ENCODE results near the gene DGCR6L. TPM values are rescaled to one million over a fixed set of nuclear protein-coding genes. Genes with fewer than 3 reads are reported as not detected.
"Not testable (repeated sequence)": the region's sequence is repeated elsewhere in the genome, so short reads cannot be mapped to it uniquely, and the experiment has no call there.

DGCR6L gene
- total and polyA plus RNA-seq, 10 of the 15 experiments (the other 5 are each of a cell fraction or from before 2014, with no cell fraction given) = 1.6 to 62.8 (median 22.6) TPM

- H2AFZ ChIP-seq (ENCODE audit: control insufficient read depth, low read depth, low read length); H3K9ac ChIP-seq (ENCODE audit: control insufficient read depth, insufficient read depth, low read length); H3K9me3 ChIP-seq (replicated peaks; ENCODE audit: control insufficient read depth, insufficient read depth, low read length); H3K79me2 ChIP-seq (ENCODE audit: control insufficient read depth, insufficient read depth, low read length); in situ Hi-C loops (cut with MboI); RAD21 ChIA-PET (ENCODE audit: unreplicated experiment); H3K4me1 ChIP-seq (ENCODE audit: control insufficient read depth, insufficient read depth, low read length); DNase-seq (ENCODE audit: low read depth, low spot score); H4K20me1 ChIP-seq (ENCODE audit: control insufficient read depth, insufficient read depth); BruUV-seq (replicated peaks); CTCF ChIA-PET; H3K4me3 ChIP-seq; intact Hi-C loops (cut with micrococcal nuclease; ENCODE audit: unreplicated experiment); SMC1A ChIA-PET (ENCODE audit: uncharacterized antibody, unreplicated experiment); H3K27me3 ChIP-seq (replicated peaks in 1 of 2; ENCODE audit: control insufficient read depth in 2 of 2, insufficient read depth in 2 of 2, low read length in 1 of 2); H3K4me2 ChIP-seq (ENCODE audit: control insufficient read depth, insufficient read depth); POLR2A ChIA-PET; FAIRE-seq; ATAC-seq; H3K27ac ChIP-seq (ENCODE audit: control insufficient read depth, insufficient read depth); H3K36me3 ChIP-seq (ENCODE audit: control insufficient read depth in 2 of 2, insufficient read depth in 2 of 2, low read length in 1 of 2): not testable (repeated sequence)
- WGBS (ENCODE audit: insufficient coverage, insufficient replicate concordance, low lambda C conversion rate, missing lambda C conversion rate) = 17% methylated on average over 1 of the region's 1 CpG
These were observed 6.1 kb upstream of the DGCR6L start for GRCh38 chr22:20325996-20326395.

- H3K9me3 ChIP-seq (replicated peaks; ENCODE audit: control insufficient read depth, insufficient read depth, low read length) = no peaks in the 10 kb centered on the region
- ChIA-PET SMC1A (ENCODE audit: uncharacterized antibody, unreplicated experiment) (no interaction called here), RAD21 (ENCODE audit: unreplicated experiment) (no interaction called here), POLR2A (no interaction called here), CTCF (no interaction called here)
- BruUV-seq (replicated peaks) = no TSS peak
- H3K27ac ChIP-seq (ENCODE audit: control insufficient read depth, insufficient read depth) = no peak overlapping the region
- no peak for ATAC-seq
- no peak overlapping the region for H3K4me3 ChIP-seq
- no peaks in the 10 kb centered on the region for H3K36me3 ChIP-seq (ENCODE audit: control insufficient read depth in 2 of 2, insufficient read depth in 2 of 2, low read length in 1 of 2)
- in situ Hi-C loops (cut with MboI) = no loop called here
- intact Hi-C loops (cut with micrococcal nuclease; ENCODE audit: unreplicated experiment) = no loop called here
- H3K4me1 ChIP-seq (ENCODE audit: control insufficient read depth, insufficient read depth, low read length) = peaks cover 2% of the 10 kb centered on the region; the same call in 1 of the 2 replicates
- H3K4me2 ChIP-seq (ENCODE audit: control insufficient read depth, insufficient read depth) = no peak overlapping the region
- H3K79me2 ChIP-seq (ENCODE audit: control insufficient read depth, insufficient read depth, low read length) = no peaks in the 10 kb centered on the region
- H4K20me1 ChIP-seq (ENCODE audit: control insufficient read depth, insufficient read depth) = no peaks in the 10 kb centered on the region
- 84% methylated on average over 5 of the region's 5 CpGs for WGBS (ENCODE audit: insufficient coverage, insufficient replicate concordance, low lambda C conversion rate, missing lambda C conversion rate)
- no peaks in the 10 kb centered on the region for H3K27me3 ChIP-seq (replicated peaks in 1 of 2; ENCODE audit: control insufficient read depth in 2 of 2, insufficient read depth in 2 of 2, low read length in 1 of 2)
- no peak overlapping the region for H2AFZ ChIP-seq (ENCODE audit: control insufficient read depth, low read depth, low read length)
- FAIRE-seq = no peak
- DNase-seq (ENCODE audit: low read depth, low spot score) = no peak
- TF ChIP-seq FOXK2 (IDR thresholded peaks at IDR 0.05) (no peak), RB1 (IDR thresholded peaks at IDR 0.05; ENCODE audit: borderline replicate concordance) (no peak), SIX5 (IDR thresholded peaks at IDR 0.05; ENCODE audit: low read depth, low read length, severe bottlenecking) (no peak)
- no peak overlapping the region for H3K9ac ChIP-seq (ENCODE audit: control insufficient read depth, insufficient read depth, low read length)
These were observed 4.3 kb upstream of the DGCR6L start for GRCh38 chr22:20324139-20324516.

- WGBS (ENCODE audit: insufficient coverage, insufficient replicate concordance, low lambda C conversion rate, missing lambda C conversion rate) = 88% methylated on average over 4 of the region's 7 CpGs
- intact Hi-C loops (cut with micrococcal nuclease; ENCODE audit: unreplicated experiment); FAIRE-seq: not testable (repeated sequence)
These were observed 1.8 kb upstream of the DGCR6L start for GRCh38 chr22:20321552-20322211.

More at GRCh38 chr22:20321552-20322211, 1.8 kb upstream of the DGCR6L start:
- H3K27me3 ChIP-seq (replicated peaks in 1 of 2; ENCODE audit: control insufficient read depth in 2 of 2, insufficient read depth in 2 of 2, low read length in 1 of 2); POLR2A ChIA-PET; CTCF ChIA-PET; H3K4me2 ChIP-seq (ENCODE audit: control insufficient read depth, insufficient read depth); DNase-seq (ENCODE audit: low read depth, low spot score); SMC1A ChIA-PET (ENCODE audit: uncharacterized antibody, unreplicated experiment); H3K9me3 ChIP-seq (replicated peaks; ENCODE audit: control insufficient read depth, insufficient read depth, low read length); H2AFZ ChIP-seq (ENCODE audit: control insufficient read depth, low read depth, low read length); H3K4me1 ChIP-seq (ENCODE audit: control insufficient read depth, insufficient read depth, low read length); H3K4me3 ChIP-seq; H4K20me1 ChIP-seq (ENCODE audit: control insufficient read depth, insufficient read depth); ATAC-seq; H3K79me2 ChIP-seq (ENCODE audit: control insufficient read depth, insufficient read depth, low read length); BruUV-seq (replicated peaks); in situ Hi-C loops (cut with MboI); H3K9ac ChIP-seq (ENCODE audit: control insufficient read depth, insufficient read depth, low read length); H3K36me3 ChIP-seq (ENCODE audit: control insufficient read depth in 2 of 2, insufficient read depth in 2 of 2, low read length in 1 of 2); H3K27ac ChIP-seq (ENCODE audit: control insufficient read depth, insufficient read depth): not testable (repeated sequence)
- RAD21 ChIA-PET (ENCODE audit: unreplicated experiment) = interaction anchor here (0.6 kb wide), 1 partner anchor 277 kb away, joined by 3 read pairs; no protein-coding TSS in a partner anchor

Data from GM12878 (cell line).